Measurements from ENCODE around the gene TRAF3IP1. TPM values are rescaled to one million over a fixed set of nuclear protein-coding genes. Genes with fewer than 3 reads are reported as not detected.
A peak's percentile ranks its signal among the peaks of the same experiment; 100 is the strongest.

TRAF3IP1 gene
- total RNA-seq, 3 donors from 2014 or later, result 13.3 to 37.5 (median 16.3) TPM

GRCh38 chr2:238290091-238290509 is 30.2 kb upstream of the TRAF3IP1 start:
- DNase-seq, result peak; percentile 85 to 93 (median 91)

GRCh38 chr2:238290715-238291549 is 29.4 kb upstream of the TRAF3IP1 start:
- intact Hi-C loops (cut with DNase I, micrococcal nuclease), result no loop called here
- H3K4me1 ChIP-seq (ENCODE audit: low read depth), result peaks cover 44% of the 10 kb centered on the region
- H3K9me3 ChIP-seq, result no peaks in the 10 kb centered on the region
- H3K4me3 ChIP-seq, result no peak overlapping the region
- DNase-seq (peak; percentile 58 to 71 (median 62)), ATAC-seq (peak; percentile 0)
- H3K36me3 ChIP-seq (ENCODE audit: low read depth), result no peaks in the 10 kb centered on the region
- no peak for TF ChIP-seq CTCF (IDR thresholded peaks at IDR 0.05)

More at GRCh38 chr2:238290091-238290509, 30.2 kb upstream of the TRAF3IP1 start:
- ATAC-seq, result peak; percentile 59
- intact Hi-C loops (cut with DNase I, micrococcal nuclease), result no loop called here
- Histone ChIP-seq H3K36me3 (ENCODE audit: low read depth) (no peaks in the 10 kb centered on the region), H3K4me1 (ENCODE audit: low read depth) (peaks cover 48% of the 10 kb centered on the region), H3K9me3 (no peaks in the 10 kb centered on the region), H3K4me3 (no peak overlapping the region)
- TF ChIP-seq CTCF (IDR thresholded peaks at IDR 0.05), result no peak

DNA sequence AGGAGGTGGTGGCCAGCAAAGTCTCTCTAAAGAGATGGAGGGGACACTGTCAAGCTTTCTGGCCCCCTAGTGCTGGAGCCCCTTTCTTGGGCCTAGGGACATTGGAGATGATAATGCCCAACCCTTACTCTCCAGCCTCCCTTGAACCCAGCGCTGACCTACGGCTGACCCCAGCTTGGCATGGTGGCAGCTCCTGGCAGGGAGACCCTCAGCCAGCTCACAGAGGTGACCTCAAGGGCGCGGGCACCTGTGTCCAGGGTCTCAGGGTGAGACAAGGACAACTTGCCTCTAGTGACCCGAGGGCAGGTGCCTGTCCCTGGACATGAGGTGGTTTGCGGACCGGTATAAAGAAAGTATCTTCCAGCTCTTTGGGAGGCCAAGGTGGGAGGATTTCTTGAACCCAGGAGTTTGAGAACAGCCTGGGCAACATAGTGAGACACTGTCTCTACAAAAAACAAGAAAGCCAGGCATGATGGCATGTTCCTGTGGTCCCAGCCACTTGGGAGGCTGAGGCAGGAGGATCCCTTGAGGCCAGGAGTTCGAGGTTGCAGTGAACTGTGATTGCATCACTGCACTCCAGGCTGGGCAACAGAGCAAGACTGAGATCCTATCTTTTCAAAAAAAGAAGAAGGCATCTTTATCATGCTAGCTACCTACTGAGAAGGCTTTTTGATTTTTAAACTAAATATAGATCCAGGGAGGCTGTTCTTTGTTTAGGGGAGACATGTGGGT is 28.6 kb upstream of the TRAF3IP1 start:
- H3K36me3 ChIP-seq (ENCODE audit: low read depth), result no peaks in the 10 kb centered on the region
- ATAC-seq (no peak), DNase-seq (peak in 1 of 3 donors; percentile 55)
- H3K4me3 ChIP-seq, result no peak overlapping the region
- intact Hi-C loops (cut with DNase I, micrococcal nuclease), result no loop called here
- no peaks in the 10 kb centered on the region for H3K9me3 ChIP-seq
- H3K4me1 ChIP-seq (ENCODE audit: low read depth), result peaks cover 37% of the 10 kb centered on the region
- TF ChIP-seq CTCF (IDR thresholded peaks at IDR 0.05), result no peak

- Histone ChIP-seq H3K36me3 (ENCODE audit: low read depth) (no peaks in the 10 kb centered on the region), H3K9me3 (no peaks in the 10 kb centered on the region), H3K4me3 (no peak overlapping the region), H3K4me1 (ENCODE audit: low read depth) (peaks cover 30% of the 10 kb centered on the region)
- no peak for ATAC-seq
- no peak for TF ChIP-seq CTCF (IDR thresholded peaks at IDR 0.05)
- intact Hi-C loops (cut with DNase I, micrococcal nuclease), result no loop called here
- peak in 1 of 3 donors; percentile 43 for DNase-seq
Measured at GRCh38 chr2:238294046-238294392, 26.3 kb upstream of the TRAF3IP1 start.

GRCh38 chr2:238294393-238295143 is 25.8 kb upstream of the TRAF3IP1 start:
- Histone ChIP-seq H3K4me1 (ENCODE audit: low read depth) (peaks cover 28% of the 10 kb centered on the region), H3K36me3 (ENCODE audit: low read depth) (no peaks in the 10 kb centered on the region), H3K4me3 (no peak overlapping the region), H3K9me3 (no peaks in the 10 kb centered on the region)
- TF ChIP-seq CTCF (IDR thresholded peaks at IDR 0.05), result no peak
- ATAC-seq (peak; percentile 73), DNase-seq (peak; percentile 70 to 79 (median 78))
- intact Hi-C loops (cut with DNase I, micrococcal nuclease), result no loop called here
